ENCODE data around the gene RRAGA.
"Not testable (repeated sequence)": the region's sequence is repeated elsewhere in the genome, so short reads cannot be mapped to it uniquely, and the experiment has no call there.

Gene RRAGA, protein sequence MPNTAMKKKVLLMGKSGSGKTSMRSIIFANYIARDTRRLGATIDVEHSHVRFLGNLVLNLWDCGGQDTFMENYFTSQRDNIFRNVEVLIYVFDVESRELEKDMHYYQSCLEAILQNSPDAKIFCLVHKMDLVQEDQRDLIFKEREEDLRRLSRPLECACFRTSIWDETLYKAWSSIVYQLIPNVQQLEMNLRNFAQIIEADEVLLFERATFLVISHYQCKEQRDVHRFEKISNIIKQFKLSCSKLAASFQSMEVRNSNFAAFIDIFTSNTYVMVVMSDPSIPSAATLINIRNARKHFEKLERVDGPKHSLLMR
- total RNA-seq: 46.2 to 52.3 reads per million in 2 donors

DNA sequence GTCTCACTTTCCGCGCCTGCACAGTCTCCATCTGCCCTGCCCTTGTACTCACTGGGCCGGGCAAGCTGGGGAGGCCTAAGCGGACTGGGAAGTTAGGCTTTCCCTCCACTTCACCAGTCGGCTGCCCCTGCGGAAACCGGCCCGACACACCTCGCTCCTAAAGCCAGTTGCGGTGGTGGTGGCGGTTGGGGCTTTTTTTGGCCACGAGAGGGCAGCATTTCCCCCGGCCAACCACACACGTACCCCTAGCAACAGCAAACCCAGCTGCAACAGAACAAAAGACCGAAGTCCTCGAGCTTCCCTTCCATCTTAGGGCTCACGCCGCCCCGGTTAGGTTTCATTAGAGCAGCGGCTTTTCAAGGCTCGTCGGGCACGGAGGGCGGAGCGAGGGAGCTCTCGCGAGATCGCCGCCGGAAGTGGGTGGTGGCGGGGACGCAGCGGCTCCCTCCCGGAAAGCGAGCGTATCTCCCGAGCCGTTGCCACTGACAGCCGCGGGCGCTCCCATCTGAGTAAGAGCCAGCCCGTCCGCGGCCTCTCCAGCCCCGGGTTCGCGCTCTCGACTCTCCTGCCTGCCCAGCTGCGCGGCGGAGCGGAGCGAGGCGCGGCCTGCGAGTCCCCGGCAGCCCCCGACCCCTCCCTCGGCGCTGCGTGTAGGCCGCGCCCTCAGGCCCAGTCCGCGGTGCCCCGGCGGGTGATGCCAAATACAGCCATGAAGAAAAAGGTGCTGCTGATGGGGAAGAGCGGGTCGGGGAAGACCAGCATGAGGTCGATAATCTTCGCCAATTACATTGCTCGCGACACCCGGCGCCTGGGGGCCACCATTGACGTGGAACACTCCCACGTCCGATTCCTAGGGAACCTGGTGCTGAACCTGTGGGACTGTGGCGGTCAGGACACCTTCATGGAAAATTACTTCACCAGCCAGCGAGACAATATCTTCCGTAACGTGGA, at the start of gene RRAGA:
Gene RRAGA, plus strand, starts transcription at position 462 of the 951 bp plus-strand sequence. Its CDS starts 233 bp downstream, at position 695.
- DNase-seq: peak; percentile 88

DNA sequence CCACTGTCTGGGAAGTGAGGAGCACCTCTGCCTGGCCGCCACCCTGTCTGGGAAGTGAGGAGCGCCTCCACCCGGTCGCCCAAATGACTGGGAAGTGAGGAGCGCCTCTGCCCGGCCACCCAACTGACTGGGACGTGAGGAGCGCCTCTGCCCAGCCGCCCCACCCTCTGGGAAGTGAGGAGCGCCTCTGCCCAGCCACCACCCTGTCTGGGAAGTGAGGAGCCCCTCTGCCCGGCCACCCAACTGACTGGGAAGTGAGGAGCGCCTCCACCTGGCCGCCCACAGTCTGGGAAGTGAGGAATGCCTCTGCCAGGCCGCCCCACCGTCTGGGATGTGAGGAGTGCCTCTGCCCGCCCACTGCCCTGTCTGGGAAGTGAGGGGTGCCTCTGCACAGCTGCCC, 49.1 kb upstream of the RRAGA start:
- no peak for DNase-seq

DNA sequence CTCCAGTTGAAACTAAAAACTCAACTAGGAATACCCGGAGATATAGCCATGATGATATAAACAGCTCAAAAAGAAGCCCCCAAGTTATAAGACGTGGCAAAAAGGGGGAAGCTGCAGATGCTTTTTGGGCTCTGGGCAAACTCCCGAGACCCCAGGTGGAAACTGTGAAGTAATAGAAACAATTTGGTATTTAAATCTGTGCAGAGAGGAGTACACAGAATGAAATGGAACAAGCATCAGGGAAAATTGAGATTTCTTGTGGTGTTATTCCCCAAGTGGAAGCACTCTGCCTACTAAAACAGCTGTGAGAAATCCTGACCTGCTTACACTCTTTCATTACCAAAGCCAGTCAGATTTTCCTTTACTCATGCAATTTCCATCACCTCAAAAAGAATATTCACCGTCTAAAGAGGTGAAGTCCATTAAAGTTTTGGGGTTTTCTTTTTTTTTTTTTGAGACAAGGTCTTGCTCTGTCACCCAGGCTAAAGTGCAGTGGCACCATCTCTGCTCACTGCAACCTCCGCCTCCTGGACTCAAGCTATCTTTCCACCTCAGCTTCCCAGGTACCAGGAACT, 39.7 kb upstream of the RRAGA start:
- DNase-seq: no peak

DNA sequence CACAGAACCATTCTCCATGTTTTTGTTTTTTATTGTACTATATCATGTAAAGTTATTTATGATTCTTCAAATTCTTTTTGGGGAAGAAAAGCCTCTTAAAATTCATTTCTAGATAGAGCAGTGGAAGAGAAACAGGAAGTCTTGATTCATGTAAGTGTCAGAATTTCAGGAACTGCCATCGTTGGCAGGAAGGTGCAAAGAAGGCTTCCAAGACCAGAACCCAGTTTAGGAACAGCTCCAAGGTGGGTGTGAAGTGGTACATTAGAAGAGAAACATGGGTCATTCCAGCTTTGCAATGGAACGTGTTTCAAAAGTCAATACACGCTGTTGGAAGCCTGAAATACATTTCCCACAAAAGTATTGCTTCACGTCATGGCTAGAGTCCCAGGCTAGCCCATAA, 31.0 kb upstream of the RRAGA start:
- DNase-seq: no peak

DNA sequence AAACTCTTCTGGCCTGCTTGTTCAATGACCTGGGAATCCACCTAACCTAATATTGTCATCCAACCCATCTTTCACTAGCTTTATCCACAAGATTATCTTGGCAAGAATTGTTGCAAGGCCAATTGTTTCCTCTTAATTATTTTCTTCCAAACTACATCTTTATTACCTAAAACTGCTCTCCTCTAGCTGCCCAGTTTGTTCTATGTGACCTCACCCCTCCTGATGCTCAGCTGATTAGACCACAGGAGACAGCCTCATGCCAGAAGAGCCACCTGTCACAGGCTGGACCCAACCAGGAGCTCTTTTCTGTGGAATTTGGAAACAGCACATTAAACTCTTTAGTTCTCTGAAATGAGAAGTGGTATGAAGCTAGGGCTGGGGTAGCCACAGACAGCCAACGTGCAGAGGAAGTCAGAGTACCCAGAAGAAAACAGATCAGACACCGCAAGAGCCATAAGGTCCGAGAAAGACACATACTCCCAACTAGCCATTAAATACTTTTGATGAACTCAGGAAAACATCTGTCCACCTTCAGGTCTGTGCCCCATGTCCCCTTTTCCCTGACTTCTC, 28.3 kb upstream of the RRAGA start:
- DNase-seq: no peak

DNA sequence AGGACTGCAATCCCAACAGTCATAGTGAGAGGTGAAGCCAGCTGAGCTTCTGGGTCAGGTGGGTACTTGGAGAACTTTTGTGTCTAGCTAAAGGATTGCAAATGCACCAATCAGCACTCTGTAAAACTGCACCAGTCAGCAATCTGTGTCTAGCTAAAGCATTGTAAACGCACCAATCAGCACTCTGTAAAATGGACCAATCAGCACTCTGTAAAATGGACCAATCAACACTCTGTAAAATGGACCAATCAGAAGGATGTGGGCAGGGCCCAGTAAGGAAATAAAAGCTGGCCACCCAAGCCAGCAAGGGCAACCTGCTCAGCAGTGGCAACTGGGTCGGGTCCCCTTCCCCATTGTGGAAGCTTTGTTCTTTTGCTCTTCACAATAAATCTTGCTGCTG, 27.6 kb upstream of the RRAGA start:
- DNase-seq: not testable (repeated sequence)

DNA sequence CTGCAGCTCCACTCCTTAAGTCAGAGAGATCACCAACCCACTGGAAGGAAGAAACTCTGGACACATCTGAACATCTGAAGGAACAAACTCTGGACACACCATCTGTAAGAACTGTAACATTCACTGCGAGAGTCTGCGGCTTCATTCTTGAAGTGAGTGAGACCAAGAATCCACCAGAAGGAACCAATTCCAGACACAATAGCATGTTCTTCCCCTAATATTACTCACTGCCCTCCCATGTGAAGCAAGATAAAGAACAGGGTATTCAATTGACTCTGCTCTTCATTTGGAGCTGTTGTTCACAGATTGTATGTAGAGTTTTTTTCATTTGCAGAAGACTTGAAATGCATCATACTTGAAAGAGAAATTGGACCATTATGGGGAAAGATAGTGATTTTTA, 27.0 kb upstream of the RRAGA start:
- DNase-seq: no peak

DNA sequence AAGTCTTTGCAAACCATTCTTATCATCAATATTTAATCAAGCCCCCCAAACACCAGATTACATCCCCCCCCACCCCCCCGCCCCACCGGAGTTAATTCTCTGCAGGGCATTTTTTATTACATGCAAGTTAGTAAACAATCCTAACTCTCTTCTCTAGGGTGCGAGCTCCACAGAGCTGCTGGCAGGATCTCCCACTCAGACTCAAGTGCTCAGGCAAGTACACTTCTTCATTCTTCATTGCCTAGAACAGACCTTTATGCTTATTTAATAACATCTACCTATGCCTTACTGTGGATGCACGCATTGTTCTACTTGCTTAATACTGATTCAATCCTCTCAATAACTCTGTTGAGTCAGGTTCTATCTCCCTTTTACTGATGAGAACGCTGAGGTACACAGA, 26.1 kb upstream of the RRAGA start:
- DNase-seq: no peak

DNA sequence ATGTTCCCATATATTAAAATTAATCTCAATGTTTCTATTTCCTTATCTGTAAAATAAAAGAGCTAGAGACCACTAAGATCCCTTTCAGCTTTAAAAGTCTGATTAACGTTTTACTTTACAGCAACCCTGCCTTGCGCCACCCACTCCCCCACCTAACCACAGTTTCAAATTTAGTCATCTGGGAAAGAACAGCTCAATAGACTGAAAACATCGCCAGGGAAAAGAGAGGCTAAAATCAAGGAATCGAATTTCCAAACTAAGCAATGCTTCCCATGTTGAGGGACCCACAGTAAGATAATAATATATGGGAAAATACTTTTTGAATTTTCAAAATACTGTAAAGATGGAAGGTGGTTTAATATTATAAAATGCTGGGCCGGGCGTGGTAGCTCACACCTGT, 22.9 kb upstream of the RRAGA start:
- no peak for DNase-seq

DNA sequence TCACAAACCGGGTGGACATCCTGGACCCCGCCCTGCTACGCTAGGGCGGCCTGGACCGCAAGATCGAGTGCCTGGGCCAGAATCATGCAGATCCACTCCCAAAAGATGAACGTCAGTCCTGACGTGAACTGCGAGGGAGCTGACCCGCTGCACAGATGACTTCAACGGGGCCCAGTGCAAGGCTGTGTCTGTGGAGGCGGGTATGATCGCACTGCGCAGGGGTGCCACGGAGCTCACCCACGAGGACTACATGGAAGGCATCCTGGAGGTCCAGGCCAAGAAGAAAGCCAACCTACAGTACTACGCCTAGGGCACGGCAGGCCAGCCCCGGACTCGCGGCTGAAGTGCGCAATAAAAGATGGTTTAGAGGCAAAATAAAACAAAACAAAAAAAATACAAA, 21.4 kb upstream of the RRAGA start:
- DNase-seq: no peak

DNA sequence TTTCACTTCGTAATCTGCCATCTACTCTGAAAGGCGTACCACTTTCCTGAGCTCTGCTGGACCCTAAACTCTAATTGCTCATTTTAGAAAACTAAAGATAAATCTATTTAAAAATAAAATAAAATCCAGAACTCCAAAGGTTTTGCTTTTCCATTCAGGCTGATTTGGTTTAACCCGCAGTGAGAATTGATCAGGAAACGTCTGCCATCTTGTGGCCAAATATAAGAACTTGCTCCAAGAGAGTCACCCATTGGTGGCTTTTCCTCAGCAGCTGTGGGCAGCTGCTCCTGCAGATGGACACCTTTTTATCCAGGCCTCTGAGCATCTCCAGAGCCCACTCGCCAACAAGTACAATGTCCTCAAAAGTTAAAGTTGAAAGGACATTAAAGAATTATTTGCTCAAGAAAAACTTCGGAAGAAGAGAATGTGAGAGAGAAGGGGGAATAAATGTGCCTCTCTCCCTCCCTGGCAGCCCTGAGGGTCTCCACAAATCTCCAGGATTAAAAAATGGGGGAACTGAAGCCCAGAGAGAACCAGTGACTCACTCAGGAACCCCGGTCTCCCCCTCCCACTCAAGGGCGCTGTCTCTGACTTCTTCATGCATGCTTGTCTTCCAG, 20.3 kb upstream of the RRAGA start:
- no peak for DNase-seq

DNA sequence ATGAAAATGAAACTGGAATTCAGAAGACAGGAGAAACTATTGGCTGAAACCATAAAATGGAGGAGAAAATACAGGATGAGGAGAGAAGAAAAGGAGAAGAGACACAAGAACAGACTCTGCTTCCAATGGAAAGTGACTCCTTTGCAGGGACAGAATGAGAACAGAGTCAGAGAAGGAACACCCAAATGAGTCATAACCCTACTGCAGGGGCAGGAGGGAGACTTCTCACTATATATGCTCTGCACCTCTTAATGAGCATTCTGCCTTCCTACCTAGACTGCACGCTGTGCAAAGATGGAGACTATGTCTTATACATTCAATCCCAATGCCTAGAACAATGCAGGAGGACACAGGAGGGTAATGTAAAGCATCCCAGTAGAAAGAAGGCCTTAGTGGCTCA, 18.3 kb upstream of the RRAGA start:
- no peak for DNase-seq

DNA sequence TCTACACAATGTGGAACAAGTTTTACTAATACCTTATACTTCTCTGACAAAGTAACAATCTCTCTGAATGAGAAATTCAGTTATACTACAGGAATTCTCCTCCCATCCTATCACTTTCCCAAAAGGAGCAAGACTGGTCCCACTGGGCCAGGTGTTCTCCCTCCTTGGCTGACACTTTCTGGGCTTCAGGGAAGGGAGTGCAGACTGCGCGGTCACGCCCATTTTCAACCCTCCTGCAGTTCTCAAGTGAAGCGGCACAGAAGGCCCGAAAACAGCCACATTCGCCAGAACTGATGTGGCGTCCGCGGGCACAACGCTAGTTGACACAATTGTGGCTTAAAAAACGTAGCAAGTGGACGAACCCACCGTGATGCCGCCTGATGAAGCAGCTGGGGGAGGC, 16.8 kb upstream of the RRAGA start:
- DNase-seq: no peak

DNA sequence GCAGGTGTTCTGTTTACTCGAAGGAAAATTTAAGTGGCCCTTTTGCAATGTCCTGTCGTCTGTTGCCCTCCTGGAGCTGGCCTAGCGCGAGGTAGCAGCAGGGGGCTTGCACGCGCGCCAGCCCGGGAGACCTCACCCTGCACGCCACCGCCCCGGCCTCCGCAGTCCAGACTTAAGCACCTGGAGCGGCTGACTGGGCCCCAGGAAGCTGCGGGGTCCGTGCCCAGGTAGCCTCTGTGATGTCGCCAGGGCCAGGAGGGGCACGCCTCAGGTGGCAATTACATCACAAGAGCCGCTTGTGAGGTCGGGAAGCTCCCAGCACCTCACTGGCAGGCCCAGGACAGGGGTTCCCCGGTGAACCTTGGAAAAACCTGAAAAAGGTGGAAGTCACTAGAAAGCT, 16.2 kb upstream of the RRAGA start, which contains the start of gene SAXO1:
Gene SAXO1, minus strand, starts transcription at position 195 of the 400 bp plus-strand sequence. CDS start 301 bp downstream, outside the sequence.
- no peak for DNase-seq

DNA sequence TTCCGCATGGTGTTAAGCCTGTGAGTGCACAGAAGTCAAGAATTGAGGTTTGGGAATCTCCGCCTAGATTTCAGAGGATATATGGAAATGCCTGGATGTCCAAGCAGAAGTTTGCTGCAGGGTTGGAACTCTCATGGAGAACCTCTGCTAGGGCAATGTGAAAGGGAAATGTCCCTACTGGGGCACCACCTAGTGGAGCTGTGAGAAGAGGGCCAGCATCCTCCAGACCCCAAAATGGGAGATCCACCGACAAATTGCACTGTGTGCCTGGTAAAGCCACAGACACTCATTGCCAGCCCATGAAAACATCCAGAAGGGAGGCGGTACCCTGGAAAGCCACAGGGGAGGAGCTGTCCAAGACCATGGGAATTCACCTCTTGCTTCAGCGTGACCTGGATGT, 12.6 kb upstream of the RRAGA start:
- DNase-seq: no peak

DNA sequence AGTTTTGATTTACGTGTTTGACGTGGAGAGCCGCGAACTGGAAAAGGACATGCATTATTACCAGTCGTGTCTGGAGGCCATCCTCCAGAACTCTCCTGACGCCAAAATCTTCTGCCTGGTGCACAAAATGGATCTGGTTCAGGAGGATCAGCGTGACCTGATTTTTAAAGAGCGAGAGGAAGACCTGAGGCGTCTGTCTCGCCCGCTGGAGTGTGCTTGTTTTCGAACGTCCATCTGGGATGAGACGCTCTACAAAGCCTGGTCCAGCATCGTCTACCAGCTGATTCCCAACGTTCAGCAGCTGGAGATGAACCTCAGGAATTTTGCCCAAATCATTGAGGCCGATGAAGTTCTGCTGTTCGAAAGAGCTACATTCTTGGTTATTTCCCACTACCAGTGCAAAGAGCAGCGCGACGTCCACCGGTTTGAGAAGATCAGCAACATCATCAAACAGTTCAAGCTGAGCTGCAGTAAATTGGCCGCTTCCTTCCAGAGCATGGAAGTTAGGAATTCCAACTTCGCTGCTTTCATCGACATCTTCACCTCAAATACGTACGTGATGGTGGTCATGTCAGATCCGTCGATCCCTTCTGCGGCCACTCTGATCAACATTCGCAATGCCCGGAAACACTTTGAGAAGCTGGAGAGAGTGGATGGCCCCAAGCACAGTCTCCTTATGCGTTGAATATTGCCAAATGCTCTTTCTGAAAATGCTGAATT, 850 bp downstream of the RRAGA start:
- DNase-seq: no peak

DNA sequence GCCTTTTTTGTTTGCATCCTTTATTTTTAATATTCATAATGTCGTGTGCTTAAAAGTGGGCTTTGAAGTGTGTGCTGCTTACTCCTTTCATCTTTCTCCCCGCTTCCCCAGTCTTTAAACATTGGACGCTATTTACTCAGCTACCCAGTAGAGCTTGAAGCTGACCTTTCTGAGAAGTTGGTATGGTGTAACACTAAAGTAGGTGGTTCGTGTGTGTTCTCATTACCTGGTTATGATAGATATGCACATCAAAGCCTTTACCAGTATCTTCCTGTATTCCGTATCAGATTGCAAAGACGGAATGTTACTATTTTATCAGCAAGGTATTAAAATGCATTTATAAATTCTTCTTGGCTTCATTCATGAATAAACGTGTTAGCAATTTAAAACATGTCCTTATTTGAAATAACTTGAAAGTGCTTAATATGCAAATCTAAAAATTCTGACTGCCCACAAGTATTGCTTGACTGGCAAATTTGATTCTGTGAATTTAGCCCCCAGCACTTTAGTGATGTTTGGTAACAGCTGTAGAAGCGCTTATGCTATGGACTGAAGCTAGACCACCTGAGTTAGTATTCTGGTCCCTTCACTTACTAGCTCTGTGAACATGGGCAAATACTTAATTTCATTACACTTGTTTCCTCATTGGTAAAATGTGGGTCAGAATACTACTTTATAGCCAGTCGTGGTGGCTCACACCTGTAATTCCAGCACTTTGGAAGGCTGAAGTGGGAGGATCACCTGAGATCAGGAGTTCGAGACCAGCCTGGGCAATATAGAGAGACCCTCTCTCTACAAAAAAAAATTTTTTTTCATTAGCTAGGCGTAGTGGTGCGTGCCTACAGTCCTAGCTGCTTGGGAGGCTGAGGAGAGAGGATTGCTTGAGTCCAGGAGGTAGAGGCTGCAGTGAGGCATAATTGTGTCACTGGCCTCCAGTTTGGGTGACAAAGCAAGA, 1.7 kb downstream of the RRAGA start:
- DNase-seq: no peak

DNA sequence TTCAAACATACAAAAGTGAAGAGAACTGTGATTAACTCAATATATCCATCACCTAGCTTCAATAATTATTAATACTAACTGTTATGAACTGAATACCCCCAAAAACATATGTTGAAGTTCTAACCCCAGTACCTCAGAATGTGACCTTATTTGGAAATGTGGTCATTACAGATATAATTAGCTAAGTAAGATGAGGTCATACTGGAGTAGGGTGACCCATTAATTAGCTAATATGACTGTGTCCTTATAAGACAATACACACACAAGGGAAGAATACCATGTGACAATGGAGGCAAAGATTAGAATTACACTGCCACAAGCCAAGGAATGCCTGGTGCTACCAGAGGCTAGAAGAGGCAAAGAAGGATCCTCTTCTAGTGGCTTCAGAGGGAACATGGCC, 7.8 kb downstream of the RRAGA start:
- DNase-seq: no peak

DNA sequence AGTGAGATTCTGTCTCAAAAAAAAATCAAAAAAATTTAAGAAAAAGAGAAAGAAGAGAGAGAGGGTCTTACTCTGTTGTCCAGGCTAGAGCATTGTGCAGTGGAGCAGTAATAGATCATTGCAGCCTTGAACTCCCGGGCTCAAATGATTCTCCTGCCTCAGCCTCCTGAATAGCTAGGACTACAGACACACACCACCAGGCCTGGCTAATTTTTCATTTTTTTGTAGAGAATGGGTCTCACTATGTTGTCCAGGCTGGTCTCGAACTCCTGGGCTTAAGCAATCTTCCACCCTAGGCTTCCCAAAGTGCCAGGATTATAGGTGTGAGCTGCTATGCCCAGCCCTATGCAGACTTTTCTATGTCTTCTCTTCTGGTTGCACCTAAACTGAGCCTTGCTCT, 25.0 kb downstream of the RRAGA start:
- no peak for DNase-seq

DNA sequence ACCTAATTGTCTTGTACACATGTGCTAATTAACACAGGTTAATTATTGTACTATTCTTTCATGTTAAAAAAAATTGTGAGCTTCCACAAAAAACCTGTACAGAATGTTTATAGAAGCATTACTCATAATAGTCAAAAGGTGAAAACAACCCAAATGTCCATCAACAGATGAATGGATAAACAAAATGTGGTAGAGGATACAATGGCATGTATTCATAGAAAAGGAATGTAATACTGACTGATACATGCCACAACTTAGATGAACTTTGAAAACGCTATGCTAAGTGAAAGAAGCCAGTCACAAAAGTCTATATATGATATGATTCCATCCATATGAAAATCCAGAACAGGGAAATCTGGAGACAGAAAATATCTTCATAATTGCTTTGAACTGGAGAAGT, 25.6 kb downstream of the RRAGA start:
- no peak for DNase-seq

DNA sequence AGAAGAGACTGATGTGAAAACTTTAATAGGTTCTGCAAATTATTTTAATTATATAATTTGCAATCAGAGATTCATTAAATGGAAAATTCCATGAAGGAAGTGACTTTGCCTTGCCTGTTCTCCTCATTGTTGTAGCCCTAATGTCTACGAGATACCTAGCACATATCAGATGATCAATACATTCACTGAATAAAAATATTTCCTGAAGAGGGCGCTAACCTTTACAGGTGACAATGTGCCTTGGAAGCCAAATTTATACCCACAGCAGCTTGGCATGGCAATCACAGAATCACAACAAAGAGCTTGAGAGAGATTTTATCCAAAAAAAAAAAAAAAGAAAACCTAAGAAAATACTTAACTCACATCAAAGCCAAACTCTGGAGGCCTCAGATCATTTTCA, 36.1 kb downstream of the RRAGA start:
- no peak for DNase-seq

Measured in activated gamma-delta T cell (primary cell).